SU-DHL-6 (cell line): Measurements from ENCODE around the gene NCOA1.
A peak's percentile ranks its signal among the peaks of the same experiment; 100 is the strongest.

ENCODE experiments used
- H2AFZ ChIP-seq: fragments of 200-600 bp; sonication (generic); 2 replicates; pipeline ENCODE4 v1.6.1; 2014; ENCODE audit warnings: low read depth, mild to moderate bottlenecking, moderate library complexity, mixed read lengths, antibody characterized with exemption, low read length; ENCODE audit not compliant: severe bottlenecking
- H3F3A ChIP-seq: fragments of 200-600 bp; shearing (Covaris generic); 2 replicates; pipeline ENCODE4 v1.6.0; 2016; ENCODE audit warnings: antibody characterized with exemption, mild to moderate bottlenecking; ENCODE audit not compliant: insufficient read depth
- H3K27ac ChIP-seq: fragments of 200-600 bp; sonication (generic); 2 replicates; pipeline ENCODE4 v1.5.1; 2016; ENCODE audit warnings: low read depth, mild to moderate bottlenecking, low read length, moderate library complexity, mixed read lengths
- H3K27me3 ChIP-seq: fragments of 200-600 bp; sonication (generic), shearing (Covaris generic); 2 replicates; pipeline ENCODE4 v1.6.0; 2014; ENCODE audit warnings: mild to moderate bottlenecking, low read length
- H3K36me3 ChIP-seq: fragments of 200-600 bp; sonication (generic); 2 replicates; pipeline ENCODE4 v1.6.1; 2014; ENCODE audit warnings: mild to moderate bottlenecking, low read length, mixed read lengths
- H3K4me2 ChIP-seq: fragments of 300-600, 200-600 bp; shearing (Covaris generic), sonication (generic); 2 replicates; pipeline ENCODE4 v1.6.0; 2014; ENCODE audit warnings: low read length, low read depth, mild to moderate bottlenecking; ENCODE audit not compliant: poor library complexity, severe bottlenecking
- H3K4me3 ChIP-seq: fragments of 200-600 bp; sonication (generic); 2 replicates; pipeline ENCODE4 v1.5.1; 2014; ENCODE audit warnings: antibody characterized with exemption, low read length, mild to moderate bottlenecking, mixed read lengths; ENCODE audit not compliant: insufficient read depth, poor library complexity, severe bottlenecking
- H3K79me2 ChIP-seq: fragments of 200-600 bp; sonication (generic); 2 replicates; pipeline ENCODE4 v1.6.1; 2014; ENCODE audit warnings: mild to moderate bottlenecking, low read length, moderate library complexity; ENCODE audit not compliant: insufficient read depth
- H3K9ac ChIP-seq: fragments of 200-600 bp; sonication (generic); 2 replicates; pipeline ENCODE4 v1.7.0; 2014; ENCODE audit warnings: mild to moderate bottlenecking, low read length
- H3K9me2 ChIP-seq: fragments of 200-600 bp; sonication (generic); replicated peaks from 2 replicates; pipeline ENCODE4 v1.6.1; 2014; ENCODE audit warnings: low read length; ENCODE audit not compliant: insufficient read depth
- H3K9me3 ChIP-seq: fragments of 200-600 bp; sonication (generic); 2 replicates; pipeline ENCODE4 v1.6.1; 2014; ENCODE audit warnings: low read length, mixed read lengths; ENCODE audit not compliant: insufficient read depth
- H4K20me1 ChIP-seq: fragments of 200-600 bp; sonication (generic); 2 replicates; pipeline ENCODE4 v1.6.1; 2014; ENCODE audit warnings: low read depth, mild to moderate bottlenecking, antibody characterized with exemption, low read length, moderate library complexity, mixed read lengths
- CTCF ChIP-seq: fragments of 200-600 bp; sonication (generic); IDR thresholded peaks from one replicate; pipeline ENCODE4 v1.5.1; 2017; ENCODE audit warnings: antibody characterized with exemption, mild to moderate bottlenecking, low read length, moderate library complexity; ENCODE audit not compliant: insufficient read depth, poor library complexity, severe bottlenecking
- EZH2phosphoT487 ChIP-seq: fragments of 200-600 bp; sonication (generic), shearing (Covaris generic); conservative IDR thresholded peaks from 2 replicates; pipeline ENCODE4 v1.6.1; 2018; ENCODE audit warnings: mild to moderate bottlenecking, antibody characterized with exemption, low read length, moderate library complexity, mixed read lengths

The NCOA1 gene

GRCh38 chr2:24542269-24542872 lies 51.3 kb downstream of the NCOA1 start:
- TF ChIP-seq CTCF (no peak), EZH2phosphoT487 (no peak)
- no peak overlapping the region for H3K9ac ChIP-seq
- no peaks in the 10 kb centered on the region for H3K27me3 ChIP-seq
- H3K9me3 ChIP-seq, result peaks cover 5% of the 10 kb centered on the region; the same call in 1 of the 2 replicates
- no peak overlapping the region for H3K4me3 ChIP-seq
- H3K4me2 ChIP-seq, result no peak overlapping the region
- no peaks in the 10 kb centered on the region for H3K9me2 ChIP-seq
- no peak overlapping the region for H3K27ac ChIP-seq
- H3F3A ChIP-seq, result no peaks in the 10 kb centered on the region
- H4K20me1 ChIP-seq, result no peaks in the 10 kb centered on the region
- H3K79me2 ChIP-seq, result no peaks in the 10 kb centered on the region
- H2AFZ ChIP-seq, result no peak overlapping the region
- H3K36me3 ChIP-seq, result peaks cover 7% of the 10 kb centered on the region

- Histone ChIP-seq H3K9ac (no peak overlapping the region), H3K79me2 (no peaks in the 10 kb centered on the region), H3K9me2 (no peaks in the 10 kb centered on the region), H3K27ac (no peak overlapping the region), H3F3A (no peaks in the 10 kb centered on the region), H2AFZ (no peak overlapping the region), H3K36me3 (peaks cover 2% of the 10 kb centered on the region), H3K9me3 (peaks cover 2% of the 10 kb centered on the region; the same call in 1 of the 2 replicates), H3K27me3 (no peaks in the 10 kb centered on the region), H3K4me2 (no peak overlapping the region), H3K4me3 (no peak overlapping the region), H4K20me1 (no peaks in the 10 kb centered on the region)
- peak; percentile 67 for TF ChIP-seq CTCF
- no peak for TF ChIP-seq EZH2phosphoT487
Measured at GRCh38 chr2:24543252-24543651, 52.2 kb downstream of the NCOA1 start.

GRCh38 chr2:24544456-24545115 lies 53.5 kb downstream of the NCOA1 start:
- Histone ChIP-seq H3K9ac (no peak overlapping the region), H3K9me3 (no peaks in the 10 kb centered on the region), H3K36me3 (no peaks in the 10 kb centered on the region), H3K27me3 (no peaks in the 10 kb centered on the region), H3K27ac (no peak overlapping the region), H3F3A (no peaks in the 10 kb centered on the region), H3K9me2 (no peaks in the 10 kb centered on the region), H3K79me2 (no peaks in the 10 kb centered on the region), H4K20me1 (no peaks in the 10 kb centered on the region), H3K4me3 (no peak overlapping the region), H3K4me2 (no peak overlapping the region), H2AFZ (no peak overlapping the region)
- TF ChIP-seq EZH2phosphoT487 (no peak), CTCF (no peak)
